Upper lobe of right lung (tissue), 1 donor: Measurements from ENCODE around the gene TRIM14. TPM values are rescaled to one million over a fixed set of nuclear protein-coding genes. Genes with fewer than 3 reads are reported as not detected.
"Not testable (repeated sequence)": the region's sequence is repeated elsewhere in the genome, so short reads cannot be mapped to it uniquely, and the experiment has no call there.

Experiments used
- ATAC-seq: fragments of 200-7000 bp; cut with Tn5 transposase; one replicate; pipeline ENCODE4 v1.9.1; 2020; ENCODE audit warnings: mild to moderate bottlenecking, moderate library complexity
- DNase-seq: peaks from one replicate; pipeline ENCODE4 v3.0.0-alpha.2; 2020
- H3K27ac ChIP-seq: fragments of 200-600 bp; one replicate; pipeline ENCODE4 v1.8.0; 2022
- H3K27me3 ChIP-seq: fragments of 200-600 bp; one replicate; pipeline ENCODE4 v1.8.0; 2022; ENCODE audit warnings: mild to moderate bottlenecking
- H3K36me3 ChIP-seq: fragments of 200-600 bp; one replicate; pipeline ENCODE4 v1.8.0; 2022
- H3K4me1 ChIP-seq: fragments of 200-600 bp; one replicate; pipeline ENCODE4 v1.8.0; 2022
- H3K4me3 ChIP-seq: fragments of 200-600 bp; one replicate; pipeline ENCODE4 v1.8.0; 2022; ENCODE audit warnings: mild to moderate bottlenecking
- H3K9me3 ChIP-seq: fragments of 200-600 bp; one replicate; pipeline ENCODE4 v1.8.0; 2022
- CTCF ChIP-seq: fragments of 200-600 bp; IDR thresholded peaks from one replicate; pipeline ENCODE4 v1.8.0; 2022; ENCODE audit warnings: antibody characterized with exemption
- intact Hi-C: fragments of 100-400 bp; cut with DNase I; formaldehyde crosslinking; loops from one replicate; pipeline ENCODE4 v1.11.0; 2022
- total RNA-seq: library from RNA; stranded (reverse); fragmentation: NEBNext Ultra II Directional; extraction: Animal tissue kit (Norgen Biotek cat#: 25700); gene quantifications from one replicate; pipeline ENCODE4 v1.2.1, GENCODE V29; 2021
- donor health status: DM: no; HTN: yes; CAD: no; lungs with severe emphysema.

Gene TRIM14
- total RNA-seq, 1 donor from 2014 or later: 38.7 TPM

- no peaks in the 10 kb centered on the region for H3K27me3 ChIP-seq
- DNase-seq: no peak
- ATAC-seq: no peak
- intact Hi-C loops: loop anchor here (10.0 kb wide), 1 partner anchor 176 kb away; the partner anchor contains the start of gene TBC1D2
- H3K27ac ChIP-seq: no peak overlapping the region
- H3K9me3 ChIP-seq: no peaks in the 10 kb centered on the region
- peaks cover 30% of the 10 kb centered on the region for H3K4me1 ChIP-seq
- TF ChIP-seq CTCF: no peak
- H3K36me3 ChIP-seq: peaks cover 63% of the 10 kb centered on the region
- no peak overlapping the region for H3K4me3 ChIP-seq
Observed at GRCh38 chr9:98078895-98079294, 40.1 kb downstream of the TRIM14 start.

GRCh38 chr9:98076514-98076890 is 42.5 kb downstream of the TRIM14 start:
- H3K4me3 ChIP-seq, ATAC-seq, H3K27me3 ChIP-seq, H3K9me3 ChIP-seq, DNase-seq, H3K27ac ChIP-seq: not testable (repeated sequence)
- intact Hi-C loops: loop anchor here (10.0 kb wide), 1 partner anchor 178 kb away; the partner anchor contains the start of gene TBC1D2
- H3K4me1 ChIP-seq: peaks cover 23% of the 10 kb centered on the region
- H3K36me3 ChIP-seq: peaks cover 41% of the 10 kb centered on the region

GRCh38 chr9:98075332-98075805 is 43.7 kb downstream of the TRIM14 start:
- Histone ChIP-seq H3K9me3 (no peaks in the 10 kb centered on the region), H3K27me3 (no peaks in the 10 kb centered on the region), H3K4me3 (no peak overlapping the region), H3K27ac (peak overlapping the region; percentile 8), H3K4me1 (peaks cover 21% of the 10 kb centered on the region), H3K36me3 (peaks cover 29% of the 10 kb centered on the region)
- DNase-seq: no peak
- TF ChIP-seq CTCF: no peak
- intact Hi-C loops: loop anchor here (10.0 kb wide), 1 partner anchor 179 kb away; the partner anchor contains the start of gene TBC1D2
- ATAC-seq: peak; percentile 66

GRCh38 chr9:98074115-98074990 is 44.7 kb downstream of the TRIM14 start:
- peaks cover 21% of the 10 kb centered on the region for H3K4me1 ChIP-seq
- ATAC-seq: peak; percentile 85
- peak; percentile 98 for TF ChIP-seq CTCF
- H3K27ac ChIP-seq: peak overlapping the region; percentile 51
- intact Hi-C loops: loop anchor here (10.0 kb wide), 1 partner anchor 180 kb away; the partner anchor contains the start of gene TBC1D2
- H3K27me3 ChIP-seq: no peaks in the 10 kb centered on the region
- peaks cover 19% of the 10 kb centered on the region for H3K36me3 ChIP-seq
- H3K9me3 ChIP-seq: no peaks in the 10 kb centered on the region
- H3K4me3 ChIP-seq: no peak overlapping the region
- peak; percentile 74 for DNase-seq

- H3K4me3 ChIP-seq: no peak overlapping the region
- peaks cover 21% of the 10 kb centered on the region for H3K4me1 ChIP-seq
- no peak for TF ChIP-seq CTCF
- H3K27ac ChIP-seq: peak overlapping the region; percentile 47
- intact Hi-C loops: loop anchor here (10.0 kb wide), 1 partner anchor 183 kb away; the partner anchor contains the start of gene TBC1D2
- peaks cover 8% of the 10 kb centered on the region for H3K36me3 ChIP-seq
- no peak for DNase-seq
- ATAC-seq: no peak
- H3K9me3 ChIP-seq: no peaks in the 10 kb centered on the region
- H3K27me3 ChIP-seq: no peaks in the 10 kb centered on the region
Observed at GRCh38 chr9:98071737-98072136, 47.3 kb downstream of the TRIM14 start.

- intact Hi-C loops: loop anchor here (10.0 kb wide), 1 partner anchor 184 kb away; the partner anchor contains the start of gene TBC1D2
- Histone ChIP-seq H3K27me3 (no peaks in the 10 kb centered on the region), H3K27ac (no peak overlapping the region), H3K4me1 (peaks cover 18% of the 10 kb centered on the region), H3K4me3 (no peak overlapping the region), H3K36me3 (peaks cover 8% of the 10 kb centered on the region), H3K9me3 (no peaks in the 10 kb centered on the region)
- no peak for ATAC-seq
- no peak for TF ChIP-seq CTCF
- DNase-seq: no peak
Observed at GRCh38 chr9:98070704-98071103, 48.3 kb downstream of the TRIM14 start.
